ENCODE measurements around the gene HMCN2. TPM values are rescaled to one million over a fixed set of nuclear protein-coding genes. Genes with fewer than 3 reads are reported as not detected.
"Not testable (repeated sequence)": the region's sequence is repeated elsewhere in the genome, so short reads cannot be mapped to it uniquely, and the experiment has no call there.

The HMCN2 gene
- total and polyA plus RNA-seq, 2 experiments from 2014 or later = 0.50 to 0.54 TPM

GRCh38 chr9:130339306-130339705 lies 73.7 kb downstream of the HMCN2 start:
- no peaks in the 10 kb centered on the region for H3K9me3 ChIP-seq (ENCODE audit: low read depth)
- no peak overlapping the region for H2AFZ ChIP-seq
- 85% methylated on average over 4 of the region's 4 CpGs for WGBS (ENCODE audit: low lambda C conversion rate, missing lambda C conversion rate)
- H3K27me3 ChIP-seq = no peaks in the 10 kb centered on the region
- no peaks in the 10 kb centered on the region for H3K79me2 ChIP-seq
- H3K4me2 ChIP-seq = no peak overlapping the region
- no peak for DNase-seq (ENCODE audit: low spot score)
- H3K27ac ChIP-seq = no peak overlapping the region
- no peaks in the 10 kb centered on the region for H3K9me2 ChIP-seq (replicated peaks; ENCODE audit: insufficient read depth)
- TF ChIP-seq EZH2 (IDR thresholded peaks at IDR 0.05; ENCODE audit: borderline replicate concordance) = no peak
- TF ChIP-seq CTCF (IDR thresholded peaks at IDR 0.05; ENCODE audit: poor library complexity) = no peak
- no peak for TF ChIP-seq EZH2phosphoT487 (IDR thresholded peaks at IDR 0.05; ENCODE audit: low read depth, severe bottlenecking, unreplicated experiment)
- no peaks in the 10 kb centered on the region for H3K4me1 ChIP-seq (ENCODE audit: insufficient read depth)
- no peak overlapping the region for H3K4me3 ChIP-seq
- H3K36me3 ChIP-seq (replicated peaks; ENCODE audit: insufficient read depth, low read depth) = no peaks in the 10 kb centered on the region
- no peaks in the 10 kb centered on the region for H4K20me1 ChIP-seq (ENCODE audit: insufficient read depth, poor library complexity, severe bottlenecking)

- H3K36me3 ChIP-seq (replicated peaks; ENCODE audit: insufficient read depth, low read depth) = no peaks in the 10 kb centered on the region
- H3K27me3 ChIP-seq = no peaks in the 10 kb centered on the region
- no peaks in the 10 kb centered on the region for H3K9me2 ChIP-seq (replicated peaks; ENCODE audit: insufficient read depth)
- no peak overlapping the region for H3K4me2 ChIP-seq
- H3K79me2 ChIP-seq = no peaks in the 10 kb centered on the region
- TF ChIP-seq EZH2 (IDR thresholded peaks at IDR 0.05; ENCODE audit: borderline replicate concordance) = no peak
- no peak for TF ChIP-seq EZH2phosphoT487 (IDR thresholded peaks at IDR 0.05; ENCODE audit: low read depth, severe bottlenecking, unreplicated experiment)
- TF ChIP-seq CTCF (IDR thresholded peaks at IDR 0.05; ENCODE audit: poor library complexity) = no peak
- 90% methylated on average over 10 of the region's 10 CpGs for WGBS (ENCODE audit: low lambda C conversion rate, missing lambda C conversion rate)
- H4K20me1 ChIP-seq (ENCODE audit: insufficient read depth, poor library complexity, severe bottlenecking) = no peaks in the 10 kb centered on the region
- no peaks in the 10 kb centered on the region for H3K4me1 ChIP-seq (ENCODE audit: insufficient read depth)
- no peak for DNase-seq (ENCODE audit: low spot score)
- H3K9me3 ChIP-seq (ENCODE audit: low read depth) = no peaks in the 10 kb centered on the region
- no peak overlapping the region for H3K27ac ChIP-seq
- H3K4me3 ChIP-seq = no peak overlapping the region
- H2AFZ ChIP-seq = no peak overlapping the region
Measured at GRCh38 chr9:130340011-130340410, 74.5 kb downstream of the HMCN2 start.

GRCh38 chr9:130340557-130340956 lies 75.0 kb downstream of the HMCN2 start:
- H3K79me2 ChIP-seq = not testable (repeated sequence)

GRCh38 chr9:130341128-130341527 lies 75.6 kb downstream of the HMCN2 start:
- TF ChIP-seq EZH2 (IDR thresholded peaks at IDR 0.05; ENCODE audit: borderline replicate concordance) (no peak), EZH2phosphoT487 (IDR thresholded peaks at IDR 0.05; ENCODE audit: low read depth, severe bottlenecking, unreplicated experiment) (no peak), CTCF (IDR thresholded peaks at IDR 0.05; ENCODE audit: poor library complexity) (no peak)
- H3K9me3 ChIP-seq (ENCODE audit: low read depth) = no peaks in the 10 kb centered on the region
- no peak for DNase-seq (ENCODE audit: low spot score)
- H3K4me2 ChIP-seq = no peak overlapping the region
- H3K27me3 ChIP-seq = no peaks in the 10 kb centered on the region
- no peak overlapping the region for H2AFZ ChIP-seq
- H3K79me2 ChIP-seq = no peaks in the 10 kb centered on the region
- no peak overlapping the region for H3K27ac ChIP-seq
- no peaks in the 10 kb centered on the region for H3K4me1 ChIP-seq (ENCODE audit: insufficient read depth)
- H3K36me3 ChIP-seq (replicated peaks; ENCODE audit: insufficient read depth, low read depth) = no peaks in the 10 kb centered on the region
- no peak overlapping the region for H3K4me3 ChIP-seq
- 90% methylated on average over 13 of the region's 13 CpGs for WGBS (ENCODE audit: low lambda C conversion rate, missing lambda C conversion rate)
- no peaks in the 10 kb centered on the region for H4K20me1 ChIP-seq (ENCODE audit: insufficient read depth, poor library complexity, severe bottlenecking)
- no peaks in the 10 kb centered on the region for H3K9me2 ChIP-seq (replicated peaks; ENCODE audit: insufficient read depth)

More at GRCh38 chr9:130340557-130340956, 75.0 kb downstream of the HMCN2 start:
- H3K4me3 ChIP-seq; H3K36me3 ChIP-seq (replicated peaks; ENCODE audit: insufficient read depth, low read depth); DNase-seq (ENCODE audit: low spot score); H3K9me3 ChIP-seq (ENCODE audit: low read depth); H3K4me1 ChIP-seq (ENCODE audit: insufficient read depth); H3K4me2 ChIP-seq; H3K27ac ChIP-seq; H3K27me3 ChIP-seq; H4K20me1 ChIP-seq (ENCODE audit: insufficient read depth, poor library complexity, severe bottlenecking); H2AFZ ChIP-seq; H3K9me2 ChIP-seq (replicated peaks; ENCODE audit: insufficient read depth): not testable (repeated sequence)
- WGBS (ENCODE audit: low lambda C conversion rate, missing lambda C conversion rate) = 93% methylated on average over 17 of the region's 17 CpGs

Data from hepatocyte (in vitro differentiated cells).